CMK (cell line): ENCODE data around the gene LHPP.
"Not testable (repeated sequence)": the region's sequence is repeated elsewhere in the genome, so short reads cannot be mapped to it uniquely, and the experiment has no call there.

Source experiments
- DNase-seq: peaks from one replicate; pipeline ENCODE4 v3.0.0-alpha.2; 2010; ENCODE audit warnings: low read depth

The LHPP gene

DNA sequence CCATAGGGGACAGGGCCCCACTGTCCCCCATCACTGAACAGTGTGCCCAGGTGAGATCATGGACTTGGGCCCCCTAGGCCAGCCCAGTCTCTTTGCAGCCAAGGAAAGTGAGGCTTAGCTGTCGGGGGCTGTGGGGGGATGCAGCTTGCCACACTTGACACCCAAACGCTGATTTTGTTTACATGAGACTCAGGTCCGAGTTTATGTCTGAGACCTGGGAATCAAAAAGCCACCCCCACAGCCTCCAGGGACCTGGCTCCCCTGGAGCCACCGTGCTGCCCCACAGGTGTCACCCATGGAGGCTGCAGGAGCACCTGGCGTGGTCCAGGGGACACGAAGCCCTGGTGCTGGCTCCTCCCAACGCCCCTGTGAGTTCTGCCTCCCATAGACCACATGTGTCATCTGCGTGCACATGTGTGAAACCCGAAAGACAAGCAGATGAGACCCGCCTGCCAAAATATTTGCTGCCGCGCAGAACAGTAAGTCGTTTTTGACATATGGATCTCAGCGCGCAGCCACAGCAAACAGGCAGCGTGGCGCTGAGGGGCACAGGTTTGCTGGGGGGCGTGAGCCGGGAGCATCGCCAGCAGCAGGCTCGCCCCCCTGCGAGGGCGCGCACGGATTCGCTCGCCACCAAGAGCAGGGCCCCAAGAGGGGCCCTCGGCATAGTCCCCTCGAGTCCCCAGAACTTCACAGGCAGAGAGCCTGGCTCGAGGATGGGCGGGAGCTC lies 112.3 kb downstream of the LHPP start:
- no peak for DNase-seq

DNA sequence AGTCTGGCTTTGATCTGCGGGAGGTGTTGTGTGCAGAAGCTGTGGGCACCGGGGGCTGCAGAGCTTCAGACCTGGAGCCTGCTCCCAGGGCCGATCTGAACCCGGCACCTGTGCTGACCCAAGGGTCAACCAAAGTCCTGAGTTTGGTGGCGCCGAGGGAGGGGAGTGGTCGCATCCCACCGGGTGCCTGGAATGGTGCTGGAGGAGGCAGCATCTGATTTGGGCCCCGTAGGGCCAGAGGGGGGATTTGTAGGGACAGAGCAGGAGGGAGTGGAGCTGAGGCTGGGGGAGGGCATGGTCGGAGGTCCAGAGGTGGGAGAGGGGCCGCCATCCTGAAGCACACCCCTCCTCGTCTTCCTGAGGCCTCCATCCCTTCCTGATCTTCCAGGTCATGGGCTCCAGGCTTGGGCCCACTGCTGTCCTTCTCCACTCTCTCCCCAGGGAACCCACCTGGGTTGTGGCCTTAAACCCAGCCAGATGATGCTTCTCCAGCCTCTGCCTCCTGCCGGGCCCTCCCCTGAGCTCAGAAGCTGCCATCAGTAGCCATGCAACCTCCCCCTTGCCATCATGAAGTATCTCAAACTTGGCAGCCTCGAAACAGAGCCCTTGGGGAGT lies 112.9 kb downstream of the LHPP start:
- no peak for DNase-seq

DNA sequence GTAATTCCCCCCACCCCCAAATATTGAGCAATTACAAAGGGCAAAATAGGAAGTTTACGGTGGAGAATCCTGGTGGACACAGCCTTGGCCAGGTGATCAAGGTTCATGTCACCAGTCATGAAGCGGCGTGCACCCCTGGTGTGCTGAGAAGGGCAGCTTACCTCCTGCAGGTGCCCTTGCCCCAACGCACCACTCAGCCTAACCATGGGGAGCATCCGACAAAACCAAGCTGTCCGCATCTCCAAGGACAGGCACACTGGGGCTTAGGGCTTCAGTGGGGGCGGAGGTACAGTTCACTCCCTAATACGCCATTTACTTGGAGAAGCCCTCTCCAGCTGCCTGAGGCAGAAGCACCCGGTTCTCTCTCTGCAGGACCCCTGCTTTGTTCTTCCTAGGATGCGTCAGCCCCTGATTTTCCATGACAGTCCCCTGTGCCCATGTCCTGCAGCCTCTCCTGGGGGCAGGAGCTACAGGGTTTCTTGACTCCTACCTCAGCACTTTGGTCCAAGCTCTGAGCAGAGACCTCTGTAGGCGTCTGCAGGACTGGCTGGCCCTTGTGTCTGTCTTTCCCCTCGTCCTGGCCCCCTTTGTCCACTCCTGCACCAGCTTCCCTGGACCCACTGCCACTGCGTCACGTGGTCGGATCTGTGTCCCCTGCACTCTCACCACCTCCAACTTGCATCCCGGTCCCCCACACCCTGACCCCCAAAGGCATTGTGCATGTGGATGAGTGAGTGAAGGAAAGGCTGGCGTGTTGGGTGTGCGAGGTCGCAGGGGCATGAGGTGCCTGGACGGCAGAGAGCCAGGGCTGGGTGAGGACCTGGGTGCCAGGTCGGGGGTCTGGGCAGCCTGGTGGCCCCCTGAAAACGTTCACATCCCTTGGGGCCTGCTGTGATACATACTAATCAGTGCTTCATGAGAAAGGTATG lies 113.7 kb downstream of the LHPP start:
- DNase-seq: no peak

DNA sequence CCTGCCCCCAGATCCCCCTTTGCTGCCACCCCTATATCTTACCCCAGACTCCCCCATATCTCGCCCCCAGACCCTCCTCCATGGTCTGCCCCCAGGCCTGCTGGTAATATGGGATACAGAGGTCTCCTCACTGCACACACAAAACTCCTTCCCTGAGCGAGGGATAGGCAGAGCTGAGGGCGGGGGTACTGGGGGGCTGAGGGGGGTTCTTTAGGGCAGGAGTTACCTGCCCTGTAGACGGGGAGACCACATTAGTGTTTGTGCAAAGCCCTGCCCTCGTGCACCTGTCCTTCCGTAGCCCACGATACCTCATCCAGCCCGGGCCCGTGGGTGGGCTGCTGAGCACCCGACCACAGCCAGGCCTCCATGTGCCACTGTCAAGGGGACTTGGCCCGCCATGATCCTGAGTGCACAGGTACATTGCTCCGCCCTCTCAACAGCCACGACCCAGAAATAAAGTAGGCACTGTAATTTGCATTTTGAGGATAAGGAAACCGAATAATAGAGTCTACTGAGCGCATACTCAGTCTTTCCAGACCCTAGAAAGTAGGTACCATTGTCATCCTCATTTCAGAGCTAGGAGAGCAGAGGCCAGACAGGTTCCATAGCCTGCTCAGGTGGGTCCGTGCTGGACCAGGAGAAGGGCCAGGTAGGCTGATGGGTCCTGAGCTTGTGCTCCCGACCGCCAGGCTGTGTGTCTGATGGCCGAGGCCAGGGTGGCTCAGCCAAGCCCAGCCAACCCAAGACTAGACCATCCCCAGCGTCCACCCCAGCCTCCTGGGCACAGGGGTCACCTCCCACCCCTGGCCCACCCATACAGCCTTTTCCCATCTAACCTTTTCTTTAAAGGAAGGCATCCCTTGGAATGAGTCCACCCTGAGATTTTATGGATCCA lies 115.2 kb downstream of the LHPP start:
- no peak for DNase-seq

DNA sequence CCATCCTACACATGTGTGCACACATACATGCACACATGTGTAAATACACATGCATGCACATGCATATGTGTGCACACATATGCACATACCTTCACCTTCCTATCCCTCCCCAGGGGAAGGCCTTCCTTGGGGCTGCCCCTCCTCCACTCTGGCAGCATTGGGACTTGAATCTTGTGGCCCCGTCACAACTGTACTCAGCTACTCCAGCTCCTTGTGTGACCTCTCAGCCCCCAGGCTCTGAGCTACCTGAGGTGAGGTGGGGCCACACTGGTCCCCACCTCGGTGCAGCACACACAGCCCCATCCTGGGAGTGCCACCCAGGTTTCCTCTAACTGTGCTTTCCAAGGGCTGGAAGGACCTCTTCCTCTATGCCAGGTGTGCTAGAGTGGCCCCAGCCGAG lies 116.0 kb downstream of the LHPP start:
- DNase-seq: no peak

DNA sequence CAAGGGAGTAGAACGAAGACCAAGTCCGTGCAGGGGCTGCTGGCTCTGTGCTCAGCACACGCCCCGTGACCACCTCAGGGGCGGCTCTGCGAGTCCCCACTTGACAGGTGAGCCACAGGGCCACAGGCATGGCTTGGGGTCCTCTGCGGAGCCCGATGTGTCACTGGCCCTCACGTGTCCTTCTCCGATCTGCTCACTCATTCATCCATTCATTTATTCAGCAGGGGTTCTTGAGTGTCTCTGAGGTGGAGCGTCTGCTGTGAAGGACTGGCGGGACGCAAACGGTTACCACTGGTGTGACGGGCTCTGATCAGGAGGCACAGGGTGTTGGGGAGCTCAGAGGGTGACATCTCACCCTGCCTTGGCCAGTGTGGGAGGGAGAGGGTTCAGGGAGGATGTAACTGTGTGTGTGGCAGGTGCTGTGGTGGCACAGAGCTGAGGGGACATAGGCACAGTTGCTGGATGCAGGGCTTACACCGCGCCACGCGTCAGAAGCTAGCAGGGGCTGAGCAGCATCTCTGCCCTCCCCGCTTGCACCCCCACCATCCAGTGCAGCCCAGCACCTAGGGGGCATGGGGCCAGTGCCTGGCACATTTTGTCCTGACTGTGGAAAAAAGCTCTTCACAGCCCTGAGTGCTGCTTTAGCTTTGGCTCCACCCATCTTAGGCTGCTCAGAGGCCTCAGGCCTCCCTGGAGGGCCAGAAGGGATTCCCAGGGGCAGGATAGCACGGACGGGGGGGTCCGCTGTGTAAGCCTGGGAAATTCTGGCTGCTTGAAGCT lies 116.8 kb downstream of the LHPP start:
- DNase-seq: no peak

DNA sequence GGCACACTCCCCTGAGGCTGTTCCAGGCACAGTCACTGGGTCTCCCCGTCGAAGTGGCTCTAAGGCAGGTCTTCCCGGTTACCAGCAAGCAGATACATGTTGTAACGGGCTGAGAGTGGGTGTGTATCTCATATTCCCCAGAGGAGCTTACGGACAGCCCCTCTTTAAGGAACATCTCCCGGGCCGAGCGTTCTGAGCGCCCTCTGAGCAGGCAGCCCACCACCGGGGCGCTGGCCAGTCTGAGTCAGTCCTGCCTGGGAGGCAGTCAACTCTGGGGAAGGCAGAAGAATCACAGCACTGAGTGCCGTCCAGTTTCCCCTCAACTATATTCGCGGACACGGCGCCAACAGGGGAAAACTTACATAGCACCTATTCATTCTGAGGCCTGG lies 117.4 kb downstream of the LHPP start:
- DNase-seq: no peak

DNA sequence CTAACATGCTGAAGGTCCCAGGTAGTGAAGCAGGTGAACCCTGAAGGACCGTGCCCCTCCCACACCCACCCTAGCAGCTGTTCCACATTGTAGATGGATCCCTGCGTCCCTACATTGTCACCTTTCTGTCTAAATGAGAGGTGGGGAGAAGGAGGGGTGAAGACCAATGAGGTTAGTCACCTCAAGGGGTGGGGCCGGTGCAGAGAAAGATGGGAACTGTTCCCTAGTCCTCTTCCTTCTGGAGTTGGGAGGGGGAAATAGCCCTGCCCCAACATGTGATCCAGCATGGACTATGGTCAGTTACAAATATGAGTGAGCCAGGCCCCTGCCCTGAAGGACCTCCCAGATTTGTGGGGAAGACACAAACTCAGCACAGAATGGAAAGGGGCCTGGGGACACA lies 124.5 kb downstream of the LHPP start:
- DNase-seq: no peak

DNA sequence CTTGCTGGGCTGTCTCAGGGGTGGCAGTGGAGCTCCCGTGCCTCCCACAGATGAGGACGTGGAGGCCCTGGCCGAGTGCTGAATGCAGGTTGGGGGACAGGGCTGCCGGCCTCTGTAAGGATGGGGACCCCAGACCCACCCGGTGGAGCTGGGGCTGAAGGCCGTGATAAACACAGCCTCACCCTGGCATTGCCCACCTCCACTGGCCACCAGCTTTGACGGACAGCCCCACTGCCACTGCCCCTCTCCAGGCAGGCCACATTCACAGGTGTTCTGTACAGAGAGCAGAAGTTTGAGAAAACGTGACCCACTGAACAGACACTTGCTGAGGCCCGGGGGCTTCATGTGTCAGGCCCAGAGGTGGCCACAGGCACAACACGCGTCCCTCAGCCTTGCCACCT lies 126.2 kb downstream of the LHPP start:
- no peak for DNase-seq

DNA sequence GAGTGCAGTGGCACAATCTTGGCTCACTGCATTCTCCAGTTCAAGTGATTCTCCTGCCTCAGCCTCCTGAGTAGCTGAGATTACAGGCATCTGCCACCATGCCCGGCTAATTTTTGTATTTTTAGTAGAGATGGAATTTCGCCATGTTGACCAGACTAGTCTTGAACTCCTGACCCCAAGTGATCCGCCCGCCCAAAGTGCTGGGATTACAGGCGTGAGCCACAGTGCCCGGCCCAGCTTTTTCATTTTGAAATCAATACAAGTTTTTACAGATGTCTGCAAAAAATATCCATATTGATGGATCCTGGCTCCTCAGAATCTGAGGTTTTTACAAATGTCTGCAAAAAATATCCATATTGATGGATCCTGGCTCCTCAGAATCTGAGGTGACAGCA lies 126.7 kb downstream of the LHPP start:
- not testable (repeated sequence) for DNase-seq

DNA sequence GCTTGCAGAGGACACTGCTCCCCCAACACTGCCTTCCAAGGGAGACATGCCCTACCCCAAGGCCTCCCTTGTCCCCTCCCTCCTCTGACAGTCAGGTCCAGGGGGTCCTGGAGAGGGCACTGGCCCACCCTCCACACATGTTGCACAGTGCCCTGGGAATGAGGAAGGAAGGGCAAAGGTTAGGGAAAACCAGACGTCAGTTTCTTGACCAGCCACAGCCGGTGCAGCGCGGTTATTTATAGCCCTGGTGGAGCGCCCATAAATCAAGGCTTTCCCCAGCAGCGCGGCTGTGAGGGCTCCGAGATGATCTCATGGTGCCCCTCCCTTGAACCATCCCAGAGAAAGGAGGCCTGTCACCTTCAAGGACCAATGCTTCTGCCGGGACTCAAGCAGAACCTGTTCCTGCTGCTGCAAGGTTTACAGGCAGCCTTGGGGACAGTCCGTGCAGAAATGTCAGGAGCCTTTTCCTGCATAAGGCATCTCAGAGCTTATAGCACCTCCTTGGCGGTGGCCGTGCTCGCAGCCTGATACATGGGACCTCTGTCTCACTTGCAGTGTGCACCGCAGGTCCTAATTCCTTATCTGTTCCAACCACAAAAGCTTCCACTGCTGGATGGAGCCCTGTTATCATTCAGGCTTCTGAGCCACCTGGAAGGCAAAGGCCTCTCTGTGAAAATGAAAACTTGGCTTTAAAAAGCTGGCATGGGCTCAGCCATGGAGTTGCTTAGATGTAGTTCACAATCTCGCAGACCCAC lies 127.3 kb downstream of the LHPP start:
- DNase-seq: no peak

DNA sequence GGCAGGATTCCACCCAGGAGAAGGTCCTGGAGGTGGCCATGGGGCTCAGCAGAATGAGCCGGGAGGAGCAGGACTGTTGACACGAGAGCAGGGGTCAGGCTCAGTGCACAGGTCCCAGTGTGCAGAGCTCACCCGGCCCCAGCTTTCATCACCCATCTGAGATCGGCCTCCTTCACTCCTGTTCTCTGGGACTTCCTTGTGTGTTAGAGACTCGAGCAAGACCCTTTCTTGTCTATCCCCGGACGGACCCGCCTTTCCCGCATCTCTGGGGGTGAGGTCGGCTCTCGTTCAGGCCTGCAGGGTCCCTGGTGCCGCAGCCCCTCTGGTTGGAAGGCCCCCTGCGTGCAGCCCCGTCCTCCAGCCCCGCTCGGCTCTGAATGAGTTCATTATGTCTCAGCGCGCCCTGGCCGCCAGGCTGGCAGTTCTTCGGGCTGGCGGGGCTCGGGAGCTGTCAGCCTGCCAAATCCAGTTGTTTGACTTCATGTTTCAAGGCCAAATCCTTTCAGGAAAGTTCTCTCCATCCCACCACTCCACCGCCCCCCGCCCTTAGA lies 127.9 kb downstream of the LHPP start:
- DNase-seq: no peak

DNA sequence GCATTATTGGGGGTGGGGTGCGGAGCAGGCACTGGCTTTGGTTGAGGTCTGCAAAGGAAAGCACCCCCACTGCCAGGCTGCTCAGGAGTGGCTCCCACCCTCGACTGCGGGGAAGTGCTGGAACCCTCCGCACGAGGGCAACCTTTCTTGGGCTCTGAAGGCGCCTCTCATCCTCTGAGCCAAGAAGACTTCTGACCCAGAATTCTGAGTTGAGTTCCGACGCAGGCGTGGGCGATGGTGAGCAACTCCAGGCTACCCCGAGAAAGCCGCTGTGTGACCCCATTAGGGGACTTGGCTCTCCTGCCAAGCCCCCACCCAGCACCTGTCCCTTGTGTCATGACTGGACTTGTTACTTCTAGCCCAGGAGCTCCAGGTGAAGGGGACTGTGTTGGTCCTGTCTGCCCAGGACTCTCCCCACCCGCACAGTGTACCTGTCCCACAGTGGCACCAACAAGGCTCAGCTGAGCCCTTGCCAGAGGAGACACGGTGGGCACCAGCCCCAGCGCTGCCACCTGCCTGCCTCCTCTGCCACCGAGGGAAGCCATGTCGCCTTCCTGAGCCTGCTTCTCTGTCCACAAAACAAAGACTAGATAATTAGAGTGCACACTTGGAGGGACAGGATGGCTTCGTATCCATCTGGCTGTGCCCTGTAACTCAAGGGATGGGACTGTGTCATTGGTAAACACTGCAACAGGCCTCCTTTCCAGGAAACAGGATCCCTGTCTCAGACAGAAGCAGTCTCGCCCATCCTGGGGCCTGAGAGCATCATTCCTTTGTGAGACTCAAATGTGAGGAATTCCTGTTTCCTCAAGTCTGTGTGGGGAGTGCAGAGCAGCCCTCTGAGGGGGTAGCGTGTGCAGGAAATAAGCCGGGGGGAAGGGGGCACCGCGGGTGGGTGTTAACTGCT lies 128.8 kb downstream of the LHPP start:
- DNase-seq: no peak

DNA sequence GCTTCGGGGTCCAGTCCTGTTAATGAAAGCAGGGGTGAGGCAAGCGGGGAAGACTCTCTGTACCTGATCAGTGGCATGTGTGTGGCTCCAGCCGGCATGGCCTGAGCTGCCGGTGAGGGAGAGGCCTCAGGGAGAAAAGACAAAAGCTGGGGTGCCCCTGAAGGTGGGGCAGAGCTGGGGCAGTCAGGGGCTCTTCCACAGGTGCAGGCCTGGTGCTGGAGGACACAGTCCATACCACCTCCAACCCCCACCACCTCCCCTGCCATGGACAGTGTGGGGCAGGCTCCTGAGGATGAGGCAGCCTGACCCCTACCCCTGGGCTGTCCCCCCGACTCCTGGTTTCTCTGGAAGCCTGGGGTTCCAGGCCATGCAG lies 129.5 kb downstream of the LHPP start:
- no peak for DNase-seq

DNA sequence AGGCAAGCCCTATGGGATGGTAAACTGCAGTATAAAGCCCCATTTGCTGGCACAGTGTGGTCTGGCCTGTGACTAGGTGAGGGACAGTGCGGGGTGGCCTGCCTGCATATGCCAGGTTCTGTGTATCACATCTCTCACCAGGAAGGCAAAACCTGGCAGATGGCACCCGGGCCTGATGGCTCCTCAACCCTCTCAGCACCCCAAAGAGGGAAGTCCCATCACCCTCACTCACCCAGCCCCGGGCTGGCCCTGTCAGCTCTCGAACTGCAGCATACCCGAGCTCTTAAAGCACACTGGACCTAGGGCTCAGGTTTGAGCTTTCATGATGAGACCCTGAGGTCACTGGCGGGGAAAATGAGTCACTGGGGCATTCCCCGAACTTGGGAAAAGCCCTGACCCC lies 130.5 kb downstream of the LHPP start:
- no peak for DNase-seq

DNA sequence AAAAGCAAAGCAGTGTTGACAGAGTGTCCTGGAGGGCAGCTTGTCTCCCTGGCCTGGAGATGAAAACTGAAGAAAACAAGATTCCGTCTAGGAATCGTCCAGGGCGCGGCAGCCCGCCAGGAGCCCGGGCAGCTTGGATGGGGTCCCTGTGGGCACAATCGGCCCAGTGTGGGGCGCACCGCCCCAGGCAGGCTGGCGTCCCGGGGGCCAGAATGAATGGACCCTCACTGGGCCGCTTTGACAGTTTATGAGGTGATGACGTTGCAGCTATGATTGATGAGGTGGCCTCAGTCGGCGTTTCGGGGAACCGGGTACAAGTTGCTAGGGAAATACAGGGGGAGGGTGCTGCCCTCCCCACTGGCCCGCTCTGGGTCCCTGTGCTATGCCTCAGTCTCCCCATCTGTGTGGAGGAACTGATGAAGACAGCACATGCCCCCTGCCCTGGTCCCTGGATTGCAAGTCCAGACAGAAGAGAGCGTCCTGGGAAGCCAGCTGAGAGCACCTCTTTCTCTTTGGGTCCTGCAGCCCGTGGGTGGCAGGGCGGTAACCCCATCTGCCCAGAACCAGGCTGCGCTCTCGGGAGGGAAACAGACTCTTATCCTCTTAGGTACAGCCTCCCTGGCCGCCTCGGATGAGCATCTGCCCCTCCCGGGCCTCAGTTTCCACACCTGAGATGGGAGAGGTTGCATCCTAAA lies 131.3 kb downstream of the LHPP start:
- DNase-seq: no peak

DNA sequence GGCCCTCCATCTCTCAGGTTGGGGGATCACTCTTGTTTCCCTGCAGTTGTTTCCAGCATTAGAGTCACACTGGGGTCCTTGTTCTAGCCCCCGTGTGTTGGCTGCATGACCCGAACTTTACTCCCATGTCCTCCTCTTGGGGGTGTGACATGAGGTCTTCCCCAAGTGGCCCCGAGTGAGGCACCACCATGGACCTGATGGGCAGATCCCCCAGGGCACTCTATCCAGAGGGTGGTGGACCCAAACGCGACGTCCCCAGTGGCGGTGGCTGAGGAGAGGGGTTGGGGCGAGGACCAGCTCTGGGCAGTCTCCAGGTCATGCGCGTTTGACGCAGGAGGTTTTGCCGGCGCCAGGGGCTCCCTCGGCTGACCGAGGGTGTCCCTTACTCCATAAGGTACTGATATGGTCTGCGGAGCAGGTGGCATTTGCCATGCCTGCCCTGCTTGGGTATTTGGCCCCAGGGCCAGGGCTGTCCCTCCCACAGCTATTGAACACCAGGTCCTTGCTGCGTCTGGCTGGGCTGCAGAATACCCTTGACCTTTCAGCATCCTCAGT lies 131.9 kb downstream of the LHPP start:
- DNase-seq: no peak

DNA sequence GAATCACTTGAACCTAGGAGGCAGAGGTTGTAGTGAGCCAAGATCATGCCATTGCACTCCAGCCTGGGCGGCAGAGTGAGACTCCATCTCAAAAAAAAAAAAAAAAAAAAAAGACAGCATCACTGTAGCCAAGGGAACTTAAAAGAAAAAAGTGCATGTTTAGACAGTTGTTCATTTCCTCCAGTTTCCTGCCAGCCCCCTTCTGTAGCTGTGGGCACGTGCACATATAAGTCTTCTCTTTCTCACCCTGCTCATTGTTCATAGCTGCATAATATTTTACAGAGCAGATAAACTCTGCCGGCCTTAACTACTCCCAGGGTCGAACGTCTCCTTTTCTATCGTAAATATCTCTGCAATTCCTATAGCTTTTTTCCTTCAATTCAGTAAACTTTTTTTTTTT lies 132.6 kb downstream of the LHPP start:
- DNase-seq: no peak
